Left renal pelvis (tissue), 4 donors: ENCODE results near the gene SLC8A2. TPM values are rescaled to one million over a fixed set of nuclear protein-coding genes. Genes with fewer than 3 reads are reported as not detected.

ENCODE experiments used
- DNase-seq, 4 donors: peaks; one replicate each; pipeline ENCODE4 v3.0.0-alpha.2; 2013; ENCODE audit warnings: low read depth in 4 of 4, low spot score in 3 of 4
- polyA plus RNA-seq, 4 donors: library from polyadenylated mRNA; unstranded; fragments of 120-200 nt; gene quantifications; one replicate each; pipeline ENCODE4 v1.2.1, GENCODE V29; 2013; ENCODE audit not compliant: insufficient read length in 4 of 4

SLC8A2 gene
- under 1 TPM; 0.17 to 0.44 (median 0.29) TPM for polyA plus RNA-seq

- peak; percentile 71 to 87 (median 82) for DNase-seq
Measured at GRCh38 chr19:47471733-47472457, at the start of gene SLC8A2. TSS of gene SLC8A2 (minus strand) at chr19:47471893. CDS start at chr19:47466403, 5,490 bp downstream.

- DNase-seq, result no peak
Measured at GRCh38 chr19:47520839-47521238, 49.1 kb upstream of the SLC8A2 start.

GRCh38 chr19:47520343-47520806 lies 48.7 kb upstream of the SLC8A2 start:
- no peak for DNase-seq

- no peak for DNase-seq
Measured at GRCh38 chr19:47518854-47519253, 47.2 kb upstream of the SLC8A2 start.

GRCh38 chr19:47518139-47518538 lies 46.4 kb upstream of the SLC8A2 start:
- DNase-seq, result no peak

GRCh38 chr19:47514869-47515588 lies 43.3 kb upstream of the SLC8A2 start, which contains the start of gene NAPA:
TSS of gene NAPA (minus strand) at chr19:47515063. CDS start at chr19:47514940, 123 bp downstream.
- DNase-seq, result peak; percentile 98 to 100 (median 100)

GRCh38 chr19:47514151-47514868 lies 42.6 kb upstream of the SLC8A2 start:
- no peak for DNase-seq

GRCh38 chr19:47512948-47513319 lies 41.2 kb upstream of the SLC8A2 start:
- no peak for DNase-seq

GRCh38 chr19:47512183-47512947 lies 40.7 kb upstream of the SLC8A2 start:
- DNase-seq, result no peak

GRCh38 chr19:47511681-47512080 lies 40.0 kb upstream of the SLC8A2 start:
- DNase-seq, result no peak

GRCh38 chr19:47511128-47511517 lies 39.4 kb upstream of the SLC8A2 start:
- DNase-seq, result no peak

- no peak for DNase-seq
Measured at GRCh38 chr19:47510516-47511127, 38.9 kb upstream of the SLC8A2 start.

- no peak for DNase-seq
Measured at GRCh38 chr19:47509973-47510372, 38.3 kb upstream of the SLC8A2 start.

- no peak for DNase-seq
Measured at GRCh38 chr19:47509170-47509847, 37.6 kb upstream of the SLC8A2 start.

GRCh38 chr19:47508721-47509120 lies 37.0 kb upstream of the SLC8A2 start:
- DNase-seq, result no peak

GRCh38 chr19:47507924-47508553 lies 36.3 kb upstream of the SLC8A2 start:
- DNase-seq, result no peak

GRCh38 chr19:47507012-47507411 lies 35.3 kb upstream of the SLC8A2 start:
- DNase-seq, result peak in 1 of 4 donors; percentile 36

- no peak for DNase-seq
Measured at GRCh38 chr19:47506459-47506858, 34.8 kb upstream of the SLC8A2 start.

GRCh38 chr19:47505506-47505905 lies 33.8 kb upstream of the SLC8A2 start:
- no peak for DNase-seq
